ENCODE data around the gene CCNE1. TPM values are rescaled to one million over a fixed set of nuclear protein-coding genes. Genes with fewer than 3 reads are reported as not detected.

Gene CCNE1
- total and polyA plus RNA-seq, 2 experiments from 2014 or later: 26.1 to 38.3 TPM

DNA sequence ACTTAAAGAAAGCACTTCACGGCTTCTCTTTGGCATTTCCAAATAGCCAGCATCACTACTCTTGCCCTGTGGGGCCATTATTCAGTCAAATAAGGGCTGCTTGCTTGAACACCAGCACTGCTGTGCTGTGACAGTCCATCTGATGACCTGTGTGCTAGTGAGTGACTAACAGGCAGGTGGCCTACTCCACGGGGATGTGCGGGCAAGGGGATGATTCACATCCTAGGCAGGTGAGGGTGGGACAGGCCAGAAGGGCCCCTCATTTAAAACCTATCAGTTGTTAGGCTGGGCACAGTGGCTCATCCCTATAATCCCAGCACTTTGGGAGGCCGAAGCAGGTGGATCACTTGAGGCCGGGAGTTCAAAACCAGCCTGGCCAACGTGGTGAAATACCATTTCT is 8.2 kb downstream of the CCNE1 start:
- Mint-ChIP-seq H3K4me3 (no peak overlapping the region), H3K4me1 (no peaks in the 10 kb centered on the region), H3K27me3 (ENCODE audit: insufficient read depth, low read depth, poor library complexity) (peaks cover 5% of the 10 kb centered on the region), H3K9me3 (no peaks in the 10 kb centered on the region), H3K27ac (no peak overlapping the region), H3K36me3 (ENCODE audit: low read depth) (peaks cover 53% of the 10 kb centered on the region)
- no peaks in the 10 kb centered on the region for H3K27me3 ChIP-seq (ENCODE audit: insufficient read depth)
- H3K4me2 ChIP-seq: no peak overlapping the region
- no peak overlapping the region for H3K27ac ChIP-seq (ENCODE audit: low read depth)
- H3K4me1 ChIP-seq (ENCODE audit: insufficient read depth): no peaks in the 10 kb centered on the region
- H3K9me2 ChIP-seq (ENCODE audit: insufficient read depth): no peaks in the 10 kb centered on the region
- DNase-seq (ENCODE audit: low spot score): no peak
- peaks cover 39% of the 10 kb centered on the region for H3K36me3 ChIP-seq (ENCODE audit: insufficient read depth)
- no peaks in the 10 kb centered on the region for H3K79me2 ChIP-seq (replicated peaks; ENCODE audit: insufficient read depth)
- no peak for ATAC-seq
- H2AFZ ChIP-seq: no peak overlapping the region
- H3K4me3 ChIP-seq: no peak overlapping the region
- H4K20me1 ChIP-seq (replicated peaks; ENCODE audit: insufficient read depth): no peaks in the 10 kb centered on the region
- TF ChIP-seq POLR2AphosphoS5 (IDR thresholded peaks at IDR 0.05; ENCODE audit: low read depth) (no peak), ZNF331 (CRISPR knock-in tag; IDR thresholded peaks at IDR 0.05; ENCODE audit: low read depth) (no peak), NANOG (IDR thresholded peaks at IDR 0.05; ENCODE audit: borderline replicate concordance) (no peak), CTCF (conservative IDR thresholded peaks at IDR 0.05; ENCODE audit: low read depth in 2 of 2) (no peak), ETS1 (IDR thresholded peaks at IDR 0.05) (no peak), JUNB (IDR thresholded peaks at IDR 0.05; ENCODE audit: unreplicated experiment) (no peak), CREB1 (CRISPR knock-in tag; IDR thresholded peaks at IDR 0.05; ENCODE audit: low read depth) (no peak), EZH2phosphoT487 (IDR thresholded peaks at IDR 0.05; ENCODE audit: unreplicated experiment) (no peak), EZH2 (IDR thresholded peaks at IDR 0.05; ENCODE audit: low read depth, unreplicated experiment) (no peak), STAT1 (IDR thresholded peaks at IDR 0.05; ENCODE audit: unreplicated experiment) (no peak), ZNF114 (CRISPR knock-in tag; IDR thresholded peaks at IDR 0.05) (no peak)
- TF ChIP-seq, protein P1, sequence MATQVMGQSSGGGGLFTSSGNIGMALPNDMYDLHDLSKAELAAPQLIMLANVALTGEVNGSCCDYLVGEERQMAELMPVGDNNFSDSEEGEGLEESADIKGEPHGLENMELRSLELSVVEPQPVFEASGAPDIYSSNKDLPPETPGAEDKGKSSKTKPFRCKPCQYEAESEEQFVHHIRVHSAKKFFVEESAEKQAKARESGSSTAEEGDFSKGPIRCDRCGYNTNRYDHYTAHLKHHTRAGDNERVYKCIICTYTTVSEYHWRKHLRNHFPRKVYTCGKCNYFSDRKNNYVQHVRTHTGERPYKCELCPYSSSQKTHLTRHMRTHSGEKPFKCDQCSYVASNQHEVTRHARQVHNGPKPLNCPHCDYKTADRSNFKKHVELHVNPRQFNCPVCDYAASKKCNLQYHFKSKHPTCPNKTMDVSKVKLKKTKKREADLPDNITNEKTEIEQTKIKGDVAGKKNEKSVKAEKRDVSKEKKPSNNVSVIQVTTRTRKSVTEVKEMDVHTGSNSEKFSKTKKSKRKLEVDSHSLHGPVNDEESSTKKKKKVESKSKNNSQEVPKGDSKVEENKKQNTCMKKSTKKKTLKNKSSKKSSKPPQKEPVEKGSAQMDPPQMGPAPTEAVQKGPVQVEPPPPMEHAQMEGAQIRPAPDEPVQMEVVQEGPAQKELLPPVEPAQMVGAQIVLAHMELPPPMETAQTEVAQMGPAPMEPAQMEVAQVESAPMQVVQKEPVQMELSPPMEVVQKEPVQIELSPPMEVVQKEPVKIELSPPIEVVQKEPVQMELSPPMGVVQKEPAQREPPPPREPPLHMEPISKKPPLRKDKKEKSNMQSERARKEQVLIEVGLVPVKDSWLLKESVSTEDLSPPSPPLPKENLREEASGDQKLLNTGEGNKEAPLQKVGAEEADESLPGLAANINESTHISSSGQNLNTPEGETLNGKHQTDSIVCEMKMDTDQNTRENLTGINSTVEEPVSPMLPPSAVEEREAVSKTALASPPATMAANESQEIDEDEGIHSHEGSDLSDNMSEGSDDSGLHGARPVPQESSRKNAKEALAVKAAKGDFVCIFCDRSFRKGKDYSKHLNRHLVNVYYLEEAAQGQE (IDR thresholded peaks at IDR 0.05; ENCODE audit: unreplicated experiment): no peak
- TF ChIP-seq, protein P2, sequence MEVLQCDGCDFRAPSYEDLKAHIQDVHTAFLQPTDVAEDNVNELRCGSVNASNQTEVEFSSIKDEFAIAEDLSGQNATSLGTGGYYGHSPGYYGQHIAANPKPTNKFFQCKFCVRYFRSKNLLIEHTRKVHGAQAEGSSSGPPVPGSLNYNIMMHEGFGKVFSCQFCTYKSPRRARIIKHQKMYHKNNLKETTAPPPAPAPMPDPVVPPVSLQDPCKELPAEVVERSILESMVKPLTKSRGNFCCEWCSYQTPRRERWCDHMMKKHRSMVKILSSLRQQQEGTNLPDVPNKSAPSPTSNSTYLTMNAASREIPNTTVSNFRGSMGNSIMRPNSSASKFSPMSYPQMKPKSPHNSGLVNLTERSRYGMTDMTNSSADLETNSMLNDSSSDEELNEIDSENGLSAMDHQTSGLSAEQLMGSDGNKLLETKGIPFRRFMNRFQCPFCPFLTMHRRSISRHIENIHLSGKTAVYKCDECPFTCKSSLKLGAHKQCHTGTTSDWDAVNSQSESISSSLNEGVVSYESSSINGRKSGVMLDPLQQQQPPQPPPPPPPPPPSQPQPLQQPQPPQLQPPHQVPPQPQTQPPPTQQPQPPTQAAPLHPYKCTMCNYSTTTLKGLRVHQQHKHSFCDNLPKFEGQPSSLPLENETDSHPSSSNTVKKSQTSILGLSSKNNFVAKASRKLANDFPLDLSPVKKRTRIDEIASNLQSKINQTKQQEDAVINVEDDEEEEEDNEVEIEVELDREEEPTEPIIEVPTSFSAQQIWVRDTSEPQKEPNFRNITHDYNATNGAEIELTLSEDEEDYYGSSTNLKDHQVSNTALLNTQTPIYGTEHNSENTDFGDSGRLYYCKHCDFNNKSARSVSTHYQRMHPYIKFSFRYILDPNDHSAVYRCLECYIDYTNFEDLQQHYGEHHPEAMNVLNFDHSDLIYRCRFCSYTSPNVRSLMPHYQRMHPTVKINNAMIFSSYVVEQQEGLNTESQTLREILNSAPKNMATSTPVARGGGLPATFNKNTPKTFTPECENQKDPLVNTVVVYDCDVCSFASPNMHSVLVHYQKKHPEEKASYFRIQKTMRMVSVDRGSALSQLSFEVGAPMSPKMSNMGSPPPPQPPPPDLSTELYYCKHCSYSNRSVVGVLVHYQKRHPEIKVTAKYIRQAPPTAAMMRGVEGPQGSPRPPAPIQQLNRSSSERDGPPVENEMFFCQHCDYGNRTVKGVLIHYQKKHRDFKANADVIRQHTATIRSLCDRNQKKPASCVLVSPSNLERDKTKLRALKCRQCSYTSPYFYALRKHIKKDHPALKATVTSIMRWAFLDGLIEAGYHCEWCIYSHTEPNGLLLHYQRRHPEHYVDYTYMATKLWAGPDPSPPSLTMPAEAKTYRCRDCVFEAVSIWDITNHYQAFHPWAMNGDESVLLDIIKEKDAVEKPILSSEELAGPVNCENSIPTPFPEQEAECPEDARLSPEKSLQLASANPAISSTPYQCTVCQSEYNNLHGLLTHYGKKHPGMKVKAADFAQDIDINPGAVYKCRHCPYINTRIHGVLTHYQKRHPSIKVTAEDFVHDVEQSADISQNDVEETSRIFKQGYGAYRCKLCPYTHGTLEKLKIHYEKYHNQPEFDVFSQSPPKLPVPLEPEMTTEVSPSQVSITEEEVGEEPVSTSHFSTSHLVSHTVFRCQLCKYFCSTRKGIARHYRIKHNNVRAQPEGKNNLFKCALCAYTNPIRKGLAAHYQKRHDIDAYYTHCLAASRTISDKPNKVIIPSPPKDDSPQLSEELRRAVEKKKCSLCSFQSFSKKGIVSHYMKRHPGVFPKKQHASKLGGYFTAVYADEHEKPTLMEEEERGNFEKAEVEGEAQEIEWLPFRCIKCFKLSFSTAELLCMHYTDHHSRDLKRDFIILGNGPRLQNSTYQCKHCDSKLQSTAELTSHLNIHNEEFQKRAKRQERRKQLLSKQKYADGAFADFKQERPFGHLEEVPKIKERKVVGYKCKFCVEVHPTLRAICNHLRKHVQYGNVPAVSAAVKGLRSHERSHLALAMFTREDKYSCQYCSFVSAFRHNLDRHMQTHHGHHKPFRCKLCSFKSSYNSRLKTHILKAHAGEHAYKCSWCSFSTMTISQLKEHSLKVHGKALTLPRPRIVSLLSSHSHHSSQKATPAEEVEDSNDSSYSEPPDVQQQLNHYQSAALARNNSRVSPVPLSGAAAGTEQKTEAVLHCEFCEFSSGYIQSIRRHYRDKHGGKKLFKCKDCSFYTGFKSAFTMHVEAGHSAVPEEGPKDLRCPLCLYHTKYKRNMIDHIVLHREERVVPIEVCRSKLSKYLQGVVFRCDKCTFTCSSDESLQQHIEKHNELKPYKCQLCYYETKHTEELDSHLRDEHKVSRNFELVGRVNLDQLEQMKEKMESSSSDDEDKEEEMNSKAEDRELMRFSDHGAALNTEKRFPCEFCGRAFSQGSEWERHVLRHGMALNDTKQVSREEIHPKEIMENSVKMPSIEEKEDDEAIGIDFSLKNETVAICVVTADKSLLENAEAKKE (CRISPR knock-in tag; IDR thresholded peaks at IDR 0.05): no peak
- no peaks in the 10 kb centered on the region for H3F3A ChIP-seq (replicated peaks; ENCODE audit: low read depth)
